Pancreas (tissue), 10 donors: ENCODE results near the gene NLGN3. TPM values are rescaled to one million over a fixed set of nuclear protein-coding genes. Genes with fewer than 3 reads are reported as not detected.

Experiments
- ATAC-seq, 4 donors: fragments of 200-7000 bp; cut with Tn5 transposase; one replicate each; pipeline versions ENCODE4 v1.8.0 to v1.9.1; 2020; ENCODE audit warnings: mild to moderate bottlenecking in 4 of 4, moderate library complexity in 4 of 4
- DNase-seq, 6 donors: peaks; one replicate each; pipeline ENCODE4 v3.0.0-alpha.2; 2020
- FAIRE-seq: peaks from 2 replicates; lab custom pipeline; 2012; peaks lifted over from hg19 to GRCh38; lab: Jason Lieb, UNC
- H3K27ac ChIP-seq, 4 donors: fragments of 200-600 bp; sonication (generic); 1 replicate in 3 of 4; 2 replicates in 1 of 4; pipeline versions ENCODE4 v1.5.0 to v1.8.0; 2020
- H3K27me3 ChIP-seq, 4 donors: fragments of 200-600 bp; one replicate each; pipeline ENCODE4 v1.8.0; 2021
- H3K36me3 ChIP-seq, 3 donors: fragments of 200-600 bp; sonication (generic) in 1 of 3; one replicate each; pipeline versions ENCODE4 v1.5.0 to v1.8.0; 2020 to 2021
- H3K4me1 ChIP-seq, 3 donors: fragments of 200-600 bp; one replicate each; pipeline ENCODE4 v1.8.0; 2021
- H3K4me3 ChIP-seq, 4 donors: fragments of 200-600 bp; sonication (generic) in 2 of 4; one replicate each; pipeline versions ENCODE4 v1.5.0 to v1.8.0; 2020 to 2021
- H3K9me3 ChIP-seq, 4 donors: fragments of 200-600 bp; one replicate each; pipeline ENCODE4 v1.8.0; 2021
- WGBS, 2 donors: extraction: QIAGEN DNeasy Blood & Tissue Kit; methylation state at CpG; one replicate each; pipeline ENCODE4 v1.1.7; 2013; 5-methylcytosine and 5-hydroxymethylcytosine counted together
- intact Hi-C, 3 donors: fragments of 100-400 bp; cut with DNase I; formaldehyde crosslinking; loops; one replicate each; pipeline versions ENCODE4 v1.11.1 to v1.14.2; 2022
- polyA plus RNA-seq, 2 donors: library from polyadenylated mRNA; stranded (reverse); fragments of 200-250 nt; gene quantifications; one replicate each; pipeline ENCODE4 v1.2.3, GENCODE V29; 2013
- total RNA-seq, 6 donors: library from RNA; stranded (reverse); fragmentation: NEBNext Ultra II Directional in 4 of 6; extraction: Animal tissue kit (Norgen Biotek cat#: 25700) in 4 of 6; gene quantifications; one replicate each; pipeline versions ENCODE4 v1.2.1 to v1.2.4, GENCODE V29; 2021 to 2023
- TF ChIP-seq, protein P1 (sequence below), 4 donors: fragments of 200-600 bp; sonication (generic) in 3 of 4; IDR thresholded peaks; one replicate each; pipeline versions ENCODE4 v1.5.0 to v1.8.0; 2021; ENCODE audit warnings: antibody characterized with exemption in 4 of 4
- donor health status: healthy with polysubstance abuse.
- donor health status: DM: no; HTN: no; CAD: no; lungs with moderate emphysema.
- donor health status: DM: no; HTN: no; CAD: no.
- donor health status: control.
- donor health status: control.
- donor health status: Bipolar disorder and iron deficiency.
- donor health status: DM: yes; HTN: yes; CAD: no.
- donor health status: DM: no; HTN: no; CAD: no.
- donor health status: DM: no; HTN: no; CAD: no.
- donor health status: DM: yes; HTN: yes; CAD: no.

Gene NLGN3
- total and polyA plus RNA-seq, 8 donors, result 0.04 to 0.56 (median 0.21) TPM

DNA sequence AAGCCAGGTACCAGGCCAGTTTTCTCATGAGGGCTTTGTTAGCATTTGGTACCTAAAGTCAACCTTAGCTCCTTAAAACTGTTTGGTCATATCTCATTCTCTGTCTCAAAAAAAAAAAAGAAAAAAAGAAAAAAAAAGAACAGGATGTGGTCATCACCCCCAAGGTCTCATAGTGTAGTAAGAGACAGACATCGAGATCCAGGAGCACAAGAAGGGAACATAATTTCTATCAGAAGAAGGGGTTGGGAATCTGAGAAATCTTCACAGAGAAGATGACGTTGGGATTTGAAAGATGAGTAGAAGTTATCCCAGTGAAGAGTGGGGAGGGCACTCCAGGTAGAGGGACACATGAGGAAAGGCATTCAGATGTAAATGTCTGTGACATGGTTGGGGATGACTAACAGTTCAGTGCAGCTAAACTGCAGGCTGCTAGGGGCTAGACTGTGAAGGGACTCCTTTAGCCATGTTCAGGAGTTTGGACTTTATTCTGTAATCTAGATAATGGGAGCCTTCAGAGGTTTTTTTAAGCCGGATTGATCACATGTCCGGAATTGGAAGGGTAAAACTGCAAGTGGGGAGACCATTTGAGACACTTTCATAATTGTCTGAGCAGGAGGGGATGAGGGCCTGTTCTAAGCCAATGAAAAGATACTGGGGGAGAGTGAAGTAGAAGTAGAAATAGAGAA is 51.5 kb downstream of the NLGN3 start:
- Histone ChIP-seq H3K27ac (no peak overlapping the region), H3K4me1 (no peaks in the 10 kb centered on the region), H3K27me3 (no peaks in the 10 kb centered on the region), H3K36me3 (no peaks in the 10 kb centered on the region), H3K4me3 (no peak overlapping the region), H3K9me3 (no peaks in the 10 kb centered on the region)
- intact Hi-C loops, result no loop called here
- no peak for ATAC-seq
- no peak for FAIRE-seq
- TF ChIP-seq, protein P1, sequence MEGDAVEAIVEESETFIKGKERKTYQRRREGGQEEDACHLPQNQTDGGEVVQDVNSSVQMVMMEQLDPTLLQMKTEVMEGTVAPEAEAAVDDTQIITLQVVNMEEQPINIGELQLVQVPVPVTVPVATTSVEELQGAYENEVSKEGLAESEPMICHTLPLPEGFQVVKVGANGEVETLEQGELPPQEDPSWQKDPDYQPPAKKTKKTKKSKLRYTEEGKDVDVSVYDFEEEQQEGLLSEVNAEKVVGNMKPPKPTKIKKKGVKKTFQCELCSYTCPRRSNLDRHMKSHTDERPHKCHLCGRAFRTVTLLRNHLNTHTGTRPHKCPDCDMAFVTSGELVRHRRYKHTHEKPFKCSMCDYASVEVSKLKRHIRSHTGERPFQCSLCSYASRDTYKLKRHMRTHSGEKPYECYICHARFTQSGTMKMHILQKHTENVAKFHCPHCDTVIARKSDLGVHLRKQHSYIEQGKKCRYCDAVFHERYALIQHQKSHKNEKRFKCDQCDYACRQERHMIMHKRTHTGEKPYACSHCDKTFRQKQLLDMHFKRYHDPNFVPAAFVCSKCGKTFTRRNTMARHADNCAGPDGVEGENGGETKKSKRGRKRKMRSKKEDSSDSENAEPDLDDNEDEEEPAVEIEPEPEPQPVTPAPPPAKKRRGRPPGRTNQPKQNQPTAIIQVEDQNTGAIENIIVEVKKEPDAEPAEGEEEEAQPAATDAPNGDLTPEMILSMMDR (IDR thresholded peaks at IDR 0.05), result no peak
- 57 to 63% methylated on average over 4 of the region's 4 CpGs for WGBS, 2 donors
- DNase-seq, result no peak

DNA sequence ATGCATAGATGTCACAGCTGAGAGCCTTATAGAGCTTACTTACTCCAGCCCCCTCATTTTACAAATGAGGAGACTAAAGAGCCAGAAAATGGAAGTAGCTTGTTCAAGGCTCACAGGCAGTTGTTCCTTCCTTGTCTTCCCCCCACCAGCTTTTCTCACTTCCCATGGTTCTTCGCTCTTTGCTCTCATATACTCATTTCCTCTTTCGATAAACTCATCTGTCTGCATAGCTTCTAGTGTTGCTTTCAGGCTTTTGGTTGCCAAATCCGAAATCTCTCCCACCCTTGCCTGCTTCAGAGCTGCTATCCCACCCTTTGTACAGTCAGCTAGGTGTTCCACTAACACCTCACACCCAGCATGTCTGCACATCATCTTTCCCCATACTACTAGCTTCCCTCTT is 53.4 kb downstream of the NLGN3 start:
- intact Hi-C loops, result no loop called here
- Histone ChIP-seq H3K36me3 (no peaks in the 10 kb centered on the region), H3K4me1 (no peaks in the 10 kb centered on the region), H3K27me3 (no peaks in the 10 kb centered on the region), H3K27ac (no peak overlapping the region), H3K9me3 (no peaks in the 10 kb centered on the region), H3K4me3 (no peak overlapping the region)
- ATAC-seq (peak in 1 of 4 donors; percentile 32), DNase-seq (no peak), FAIRE-seq (no peak)
- WGBS, 2 donors, result 73 to 77% methylated on average over 3 of the region's 3 CpGs
- TF ChIP-seq, protein P1 (IDR thresholded peaks at IDR 0.05), result no peak

DNA sequence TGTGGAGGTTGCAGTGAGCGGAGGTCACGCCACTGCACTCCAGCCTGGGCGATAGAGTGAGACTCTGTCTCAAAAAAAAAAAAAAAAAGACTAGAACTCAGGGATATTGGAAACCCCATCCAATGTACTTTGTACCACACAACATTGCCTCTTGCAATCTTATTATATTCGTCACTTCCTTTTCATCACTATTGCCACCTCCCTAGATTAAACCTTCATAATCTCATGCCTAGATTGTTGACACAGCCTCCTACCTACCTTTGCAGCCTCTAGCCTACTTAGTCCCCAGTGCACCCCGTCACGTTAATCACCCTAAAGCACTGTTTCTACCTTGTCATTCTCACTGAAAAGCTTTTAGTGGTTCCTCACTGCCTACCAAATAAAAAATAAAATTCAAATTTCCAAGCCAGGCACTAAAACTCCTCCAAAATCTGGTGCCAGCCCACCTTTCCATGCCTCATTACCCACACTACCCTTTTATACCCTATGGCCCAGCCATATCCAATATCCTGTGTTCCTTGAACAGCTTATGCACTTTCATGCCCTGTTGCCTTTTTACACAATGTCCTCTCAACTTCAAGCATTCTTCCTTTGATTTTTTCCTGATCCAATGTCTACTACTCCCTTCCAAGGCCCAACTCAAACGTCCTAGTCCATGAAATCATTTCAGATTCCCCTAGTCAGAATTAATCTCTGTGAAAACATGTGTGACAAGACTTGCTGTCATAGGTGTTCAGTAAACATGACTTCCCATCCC is 54.8 kb downstream of the NLGN3 start:
- H3K27me3 ChIP-seq, result no peaks in the 10 kb centered on the region
- no peaks in the 10 kb centered on the region for H3K4me1 ChIP-seq
- TF ChIP-seq, protein P1 (IDR thresholded peaks at IDR 0.05), result no peak
- FAIRE-seq, result no peak
- no peak overlapping the region for H3K27ac ChIP-seq
- no peak for ATAC-seq
- H3K4me3 ChIP-seq, result no peak overlapping the region
- no peaks in the 10 kb centered on the region for H3K9me3 ChIP-seq
- WGBS, 2 donors, result 74 to 78% methylated on average over 6 to 7 of the region's 7 CpGs
- intact Hi-C loops, result no loop called here
- no peaks in the 10 kb centered on the region for H3K36me3 ChIP-seq
- DNase-seq, result no peak

DNA sequence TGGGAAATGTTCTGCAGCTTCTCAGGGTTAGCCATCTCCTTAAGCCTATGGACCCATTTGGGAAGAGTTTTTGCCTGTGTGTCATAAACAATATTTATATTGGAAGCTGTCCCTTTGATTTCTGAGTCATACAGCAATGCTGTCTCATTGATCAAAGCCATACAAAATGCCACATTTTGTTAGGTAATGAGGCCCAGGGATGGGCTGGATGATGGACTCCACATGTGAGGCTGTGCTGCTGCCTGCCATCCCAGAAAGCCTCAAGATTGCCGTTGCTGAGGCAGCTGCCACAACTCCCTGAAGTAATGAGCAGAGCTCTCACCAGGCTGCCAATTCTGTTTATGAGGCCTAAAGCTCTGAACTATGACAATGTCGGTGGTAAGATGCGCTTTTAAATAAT is 66.2 kb downstream of the NLGN3 start:
- Histone ChIP-seq H3K36me3 (no peaks in the 10 kb centered on the region), H3K27ac (no peak overlapping the region), H3K27me3 (no peaks in the 10 kb centered on the region), H3K4me3 (no peak overlapping the region), H3K4me1 (peaks cover 0 to 11% (median 0%) of the 10 kb centered on the region in 3 donors), H3K9me3 (no peaks in the 10 kb centered on the region)
- FAIRE-seq (no peak), DNase-seq (no peak), ATAC-seq (no peak)
- 70 to 78% methylated on average over 3 of the region's 3 CpGs for WGBS, 2 donors
- TF ChIP-seq, protein P1 (IDR thresholded peaks at IDR 0.05), result no peak
- intact Hi-C loops, result no loop called here

DNA sequence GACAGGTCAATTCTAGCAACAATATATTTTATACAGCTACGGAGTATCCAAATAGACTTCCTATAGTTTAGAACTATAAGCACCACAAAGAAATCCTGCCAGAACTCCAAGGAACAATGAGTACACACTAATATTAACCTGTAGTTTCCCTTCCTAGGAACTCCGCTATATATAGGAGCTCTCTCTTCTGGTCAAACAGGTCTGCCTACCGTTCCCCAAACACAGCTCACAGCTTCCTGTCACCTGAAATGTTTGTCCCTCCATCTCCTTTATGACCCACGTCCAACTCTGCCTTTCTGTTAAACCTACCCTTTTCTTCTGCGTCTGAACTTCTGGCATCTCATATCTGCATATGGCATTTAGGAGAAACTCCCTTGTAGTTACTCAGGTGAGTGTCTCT is 67.9 kb downstream of the NLGN3 start:
- TF ChIP-seq, protein P1 (IDR thresholded peaks at IDR 0.05), result no peak
- no peak for ATAC-seq
- no peak for DNase-seq
- Histone ChIP-seq H3K27me3 (no peaks in the 10 kb centered on the region), H3K36me3 (no peaks in the 10 kb centered on the region), H3K4me1 (peaks cover 0 to 11% (median 0%) of the 10 kb centered on the region in 3 donors), H3K27ac (peak overlapping the region in 1 of 4 donors; percentile 27), H3K4me3 (no peak overlapping the region), H3K9me3 (no peaks in the 10 kb centered on the region)
- intact Hi-C loops, result no loop called here
- no peak for FAIRE-seq
- WGBS, 2 donors, result 7 to 27% methylated on average over 5 of the region's 5 CpGs
